Cardiac muscle cell (in vitro differentiated cells and primary cell): Measurements from ENCODE around the gene SYNPO2. TPM values are rescaled to one million over a fixed set of nuclear protein-coding genes. Genes with fewer than 3 reads are reported as not detected.

ENCODE experiments used
- DNase-seq, 2 donors: peaks; one replicate each; pipeline versions ENCODE4 v3.0.0 to v3.0.0-alpha.2; 2010 to 2017; ENCODE audit warnings: low read depth in 1 of 2, low spot score in 1 of 2
- H3K27ac ChIP-seq: fragments of 200-600 bp; sonication (generic); 2 replicates; pipeline ENCODE4 v1.5.1; 2016
- H3K27me3 ChIP-seq: fragments of 200-600 bp; sonication (generic); 2 replicates; pipeline ENCODE4 v1.6.0; 2016; ENCODE audit warnings: control low read depth
- H3K36me3 ChIP-seq: fragments of 200-600 bp; sonication (generic); 2 replicates; pipeline ENCODE4 v1.5.1; 2016; ENCODE audit warnings: control low read depth
- H3K4me1 ChIP-seq: fragments of 200-600 bp; sonication (generic); 2 replicates; pipeline ENCODE4 v1.8.1; 2017; ENCODE audit warnings: low read depth, mild to moderate bottlenecking, mixed run types
- H3K4me3 ChIP-seq: fragments of 200-600 bp; sonication (generic); 2 replicates; pipeline ENCODE4 v1.5.1; 2016; ENCODE audit warnings: mild to moderate bottlenecking
- H3K9me3 ChIP-seq: fragments of 200-600 bp; sonication (generic); 2 replicates; pipeline ENCODE4 v1.5.1; 2017; ENCODE audit warnings: low read depth, mild to moderate bottlenecking, control low read depth
- polyA plus RNA-seq: library from polyadenylated mRNA; unstranded; fragments of >200 nt; fragmentation: Nextera tagmentation; extraction: Ambion mirVana; gene quantifications from 2 replicates; pipeline ENCODE4 v1.2.1, GENCODE V29; 2016
- total RNA-seq: library from RNA; depleted of rRNA; stranded (reverse); fragments of >200 nt; gene quantifications from 2 replicates; pipeline ENCODE4 v1.2.3, GENCODE V29; 2016
- TF ChIP-seq, protein P1 (sequence below): IDR thresholded peaks from 2 replicates; pipeline ENCODE4 v1.5.1; 2012; ENCODE audit warnings: low read depth, mild to moderate bottlenecking, low read length

Gene SYNPO2
- total and polyA plus RNA-seq, 2 experiments from 2014 or later: 14.7 to 35.6 TPM

DNA sequence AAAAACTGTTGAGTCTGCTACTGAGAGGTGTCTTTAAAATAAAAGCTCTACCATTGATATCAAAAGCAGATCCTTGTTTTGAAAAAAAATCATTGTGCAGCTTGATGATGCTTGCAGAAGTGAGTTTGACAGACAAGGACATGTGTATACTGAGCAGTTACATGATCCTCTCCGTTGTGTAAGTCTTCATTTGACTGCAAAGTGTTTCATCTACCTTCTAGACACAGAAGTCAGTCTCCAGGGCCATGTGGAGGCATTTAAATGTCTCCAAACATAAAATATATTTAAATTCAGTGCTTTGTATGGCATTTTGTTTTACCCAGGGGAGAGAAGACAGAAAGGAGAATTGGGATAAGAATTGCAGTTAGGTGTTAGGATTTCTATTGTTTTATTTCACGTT lies 139.2 kb downstream of the SYNPO2 start:
- peaks cover 10% of the 10 kb centered on the region for H3K4me1 ChIP-seq
- no peak overlapping the region for H3K27ac ChIP-seq
- no peak for DNase-seq
- peaks cover 5% of the 10 kb centered on the region for H3K36me3 ChIP-seq
- no peak overlapping the region for H3K4me3 ChIP-seq
- no peaks in the 10 kb centered on the region for H3K9me3 ChIP-seq
- TF ChIP-seq, protein P1, sequence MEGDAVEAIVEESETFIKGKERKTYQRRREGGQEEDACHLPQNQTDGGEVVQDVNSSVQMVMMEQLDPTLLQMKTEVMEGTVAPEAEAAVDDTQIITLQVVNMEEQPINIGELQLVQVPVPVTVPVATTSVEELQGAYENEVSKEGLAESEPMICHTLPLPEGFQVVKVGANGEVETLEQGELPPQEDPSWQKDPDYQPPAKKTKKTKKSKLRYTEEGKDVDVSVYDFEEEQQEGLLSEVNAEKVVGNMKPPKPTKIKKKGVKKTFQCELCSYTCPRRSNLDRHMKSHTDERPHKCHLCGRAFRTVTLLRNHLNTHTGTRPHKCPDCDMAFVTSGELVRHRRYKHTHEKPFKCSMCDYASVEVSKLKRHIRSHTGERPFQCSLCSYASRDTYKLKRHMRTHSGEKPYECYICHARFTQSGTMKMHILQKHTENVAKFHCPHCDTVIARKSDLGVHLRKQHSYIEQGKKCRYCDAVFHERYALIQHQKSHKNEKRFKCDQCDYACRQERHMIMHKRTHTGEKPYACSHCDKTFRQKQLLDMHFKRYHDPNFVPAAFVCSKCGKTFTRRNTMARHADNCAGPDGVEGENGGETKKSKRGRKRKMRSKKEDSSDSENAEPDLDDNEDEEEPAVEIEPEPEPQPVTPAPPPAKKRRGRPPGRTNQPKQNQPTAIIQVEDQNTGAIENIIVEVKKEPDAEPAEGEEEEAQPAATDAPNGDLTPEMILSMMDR: no peak
- H3K27me3 ChIP-seq: no peaks in the 10 kb centered on the region

DNA sequence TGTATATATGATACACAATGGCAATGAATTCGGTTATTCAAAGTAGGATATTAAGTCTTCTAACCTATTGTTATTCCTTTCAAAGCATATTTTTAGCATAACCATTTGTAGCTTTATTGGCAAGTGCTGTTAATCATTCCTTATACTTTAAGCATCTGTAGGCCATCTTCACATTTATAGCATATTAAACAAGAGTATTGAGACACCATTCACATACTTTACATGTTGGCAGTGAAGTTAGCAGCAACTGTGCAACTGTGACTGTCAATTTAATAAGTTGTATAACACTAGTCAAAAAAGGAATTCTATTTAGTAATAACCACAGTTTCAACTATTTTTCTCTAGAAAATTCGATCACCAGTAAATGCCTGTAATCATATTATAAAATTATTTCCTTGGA lies 139.6 kb downstream of the SYNPO2 start:
- no peak overlapping the region for H3K27ac ChIP-seq
- peaks cover 5% of the 10 kb centered on the region for H3K36me3 ChIP-seq
- H3K4me1 ChIP-seq: peaks cover 10% of the 10 kb centered on the region
- TF ChIP-seq, protein P1: no peak
- no peaks in the 10 kb centered on the region for H3K27me3 ChIP-seq
- no peak for DNase-seq
- no peak overlapping the region for H3K4me3 ChIP-seq
- no peaks in the 10 kb centered on the region for H3K9me3 ChIP-seq

DNA sequence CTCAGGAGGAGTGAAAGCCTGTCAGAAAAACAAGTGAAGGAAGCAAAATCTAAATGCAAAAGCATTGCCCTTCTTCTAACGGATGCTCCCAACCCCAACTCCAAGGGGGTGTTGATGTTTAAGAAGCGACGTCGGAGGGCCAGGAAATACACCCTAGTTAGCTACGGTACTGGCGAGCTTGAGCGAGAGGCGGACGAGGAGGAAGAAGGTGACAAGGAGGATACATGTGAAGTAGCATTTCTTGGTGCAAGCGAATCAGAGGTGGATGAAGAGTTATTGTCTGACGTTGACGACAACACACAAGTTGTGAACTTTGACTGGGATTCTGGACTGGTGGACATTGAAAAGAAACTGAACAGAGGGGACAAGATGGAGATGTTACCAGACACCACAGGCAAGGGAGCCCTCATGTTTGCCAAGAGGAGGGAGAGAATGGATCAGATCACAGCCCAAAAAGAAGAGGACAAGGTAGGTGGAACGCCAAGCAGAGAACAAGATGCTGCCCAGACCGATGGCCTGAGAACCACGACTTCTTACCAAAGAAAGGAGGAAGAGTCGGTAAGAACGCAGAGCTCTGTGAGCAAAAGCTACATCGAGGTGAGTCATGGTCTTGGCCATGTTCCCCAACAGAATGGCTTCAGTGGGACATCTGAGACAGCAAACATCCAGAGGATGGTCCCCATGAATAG lies 141.3 kb downstream of the SYNPO2 start:
- no peak for DNase-seq
- Histone ChIP-seq H3K4me3 (no peak overlapping the region), H3K27ac (no peak overlapping the region), H3K4me1 (peaks cover 10% of the 10 kb centered on the region), H3K9me3 (no peaks in the 10 kb centered on the region), H3K27me3 (no peaks in the 10 kb centered on the region), H3K36me3 (peaks cover 5% of the 10 kb centered on the region)
- TF ChIP-seq, protein P1: no peak

DNA sequence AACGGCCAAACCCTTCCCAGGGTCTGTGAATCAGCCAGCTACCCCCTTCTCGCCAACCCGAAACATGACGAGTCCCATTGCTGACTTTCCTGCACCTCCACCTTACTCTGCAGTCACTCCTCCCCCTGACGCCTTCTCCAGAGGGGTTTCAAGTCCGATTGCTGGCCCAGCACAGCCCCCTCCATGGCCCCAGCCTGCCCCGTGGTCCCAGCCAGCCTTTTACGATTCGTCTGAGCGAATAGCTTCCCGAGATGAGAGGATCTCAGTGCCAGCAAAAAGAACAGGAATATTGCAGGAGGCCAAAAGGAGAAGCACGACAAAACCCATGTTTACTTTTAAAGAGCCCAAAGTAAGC lies 141.9 kb downstream of the SYNPO2 start:
- TF ChIP-seq, protein P1: no peak

DNA sequence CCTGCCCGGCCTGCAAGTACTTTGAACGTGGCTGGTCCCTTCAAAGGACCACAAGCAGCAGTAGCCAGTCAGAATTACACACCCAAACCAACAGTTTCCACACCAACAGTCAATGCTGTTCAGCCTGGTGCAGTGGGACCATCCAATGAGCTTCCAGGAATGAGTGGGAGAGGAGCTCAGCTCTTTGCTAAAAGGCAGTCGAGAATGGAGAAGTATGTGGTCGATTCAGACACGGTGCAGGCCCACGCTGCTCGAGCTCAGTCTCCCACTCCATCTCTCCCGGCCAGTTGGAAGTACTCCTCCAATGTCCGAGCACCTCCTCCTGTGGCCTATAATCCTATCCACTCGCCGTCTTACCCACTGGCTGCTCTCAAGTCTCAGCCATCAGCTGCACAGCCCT lies 142.6 kb downstream of the SYNPO2 start:
- Histone ChIP-seq H3K36me3 (peaks cover 5% of the 10 kb centered on the region), H3K27ac (no peak overlapping the region), H3K4me1 (peaks cover 6% of the 10 kb centered on the region), H3K27me3 (no peaks in the 10 kb centered on the region), H3K4me3 (no peak overlapping the region), H3K9me3 (no peaks in the 10 kb centered on the region)
- TF ChIP-seq, protein P1: no peak
- no peak for DNase-seq

More for the DNA sequence above, 141.9 kb downstream of the SYNPO2 start:
- Histone ChIP-seq H3K27me3 (no peaks in the 10 kb centered on the region), H3K27ac (no peak overlapping the region), H3K9me3 (no peaks in the 10 kb centered on the region), H3K4me3 (no peak overlapping the region), H3K36me3 (peaks cover 5% of the 10 kb centered on the region), H3K4me1 (peaks cover 6% of the 10 kb centered on the region)
- no peak for DNase-seq
